GM21528 (cell line): Measurements from ENCODE around the gene EIF2D.

Experiments
- ATAC-seq: cut with Tn5 transposase; IDR thresholded peaks from one replicate; pipeline ENCODE4 v1.9.1; 2021; ENCODE audit warnings: mild to moderate bottlenecking, moderate library complexity; ENCODE audit not compliant: unreplicated experiment, low FRiP score

Gene EIF2D

DNA sequence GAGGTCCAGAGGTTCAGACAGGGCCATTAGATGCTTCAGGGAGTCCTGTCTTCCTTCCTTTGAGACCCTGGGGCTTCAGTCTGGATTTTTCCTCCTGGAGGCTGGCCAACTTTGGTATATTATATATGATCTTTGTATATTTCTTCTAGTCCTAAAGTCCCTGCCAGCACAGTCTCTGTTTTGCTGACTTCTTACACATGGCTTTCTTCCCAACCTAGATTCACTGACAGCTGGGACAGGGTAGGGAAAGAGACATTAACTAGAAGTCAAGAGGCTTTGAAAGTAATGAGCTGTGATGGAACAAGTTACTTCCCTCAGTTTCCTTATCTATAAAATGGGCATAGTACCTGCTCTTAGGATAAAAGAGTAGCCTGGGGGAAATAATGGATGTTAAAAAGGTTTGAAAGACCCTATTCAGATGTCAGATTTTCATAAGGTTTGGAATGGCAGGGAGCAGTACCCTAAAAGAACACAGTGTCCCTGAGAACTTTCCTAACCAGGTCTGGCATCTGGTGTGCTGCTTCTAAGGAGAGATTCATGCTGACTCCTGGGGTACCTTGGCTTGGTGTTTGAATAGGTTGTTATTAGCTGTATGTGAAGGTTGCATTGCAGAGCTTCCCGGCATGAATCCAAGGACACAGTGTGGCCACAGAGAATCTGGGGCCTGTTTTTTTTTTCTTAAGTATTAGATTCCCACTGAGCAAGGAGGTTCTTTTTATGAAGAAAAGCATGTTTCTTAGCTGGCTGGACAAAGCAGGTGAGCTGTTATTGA, 57.4 kb downstream of the EIF2D start:
- ATAC-seq = no peak

DNA sequence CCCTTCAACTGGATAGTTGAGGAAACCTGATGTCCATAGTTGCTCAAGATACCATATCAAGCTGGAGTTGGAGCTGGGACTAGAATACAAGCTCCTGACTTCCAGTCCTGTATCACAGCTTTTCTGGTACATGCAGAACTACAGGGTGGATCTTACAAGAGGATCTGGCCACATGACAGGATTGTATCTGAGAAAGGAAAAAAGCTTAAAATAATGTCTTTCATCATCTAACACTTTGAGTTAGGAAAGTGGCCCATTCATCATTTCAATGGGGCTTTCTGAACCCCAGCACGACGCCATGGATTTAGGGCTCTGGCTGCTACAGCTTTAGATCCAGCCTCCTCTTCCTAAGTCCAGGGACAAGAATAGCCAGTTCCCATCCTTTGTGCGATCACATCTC, 58.1 kb downstream of the EIF2D start:
- no peak for ATAC-seq

DNA sequence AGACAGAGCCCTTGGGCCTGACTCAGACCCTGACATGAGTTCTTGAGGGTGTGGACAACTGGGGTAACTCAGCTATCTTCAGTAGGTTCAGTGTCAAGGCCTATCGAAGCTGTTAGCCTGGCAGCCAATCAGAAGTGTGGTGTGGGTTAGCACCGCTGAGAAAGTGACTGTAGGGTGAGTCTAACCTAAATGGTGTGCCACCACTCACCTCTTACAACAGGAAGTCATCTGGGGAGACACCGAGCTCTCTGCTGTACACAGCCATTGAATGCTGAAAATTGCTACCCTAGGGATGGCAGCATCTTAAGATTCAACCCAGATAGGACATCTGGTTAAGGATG, 60.3 kb downstream of the EIF2D start:
- ATAC-seq = no peak

DNA sequence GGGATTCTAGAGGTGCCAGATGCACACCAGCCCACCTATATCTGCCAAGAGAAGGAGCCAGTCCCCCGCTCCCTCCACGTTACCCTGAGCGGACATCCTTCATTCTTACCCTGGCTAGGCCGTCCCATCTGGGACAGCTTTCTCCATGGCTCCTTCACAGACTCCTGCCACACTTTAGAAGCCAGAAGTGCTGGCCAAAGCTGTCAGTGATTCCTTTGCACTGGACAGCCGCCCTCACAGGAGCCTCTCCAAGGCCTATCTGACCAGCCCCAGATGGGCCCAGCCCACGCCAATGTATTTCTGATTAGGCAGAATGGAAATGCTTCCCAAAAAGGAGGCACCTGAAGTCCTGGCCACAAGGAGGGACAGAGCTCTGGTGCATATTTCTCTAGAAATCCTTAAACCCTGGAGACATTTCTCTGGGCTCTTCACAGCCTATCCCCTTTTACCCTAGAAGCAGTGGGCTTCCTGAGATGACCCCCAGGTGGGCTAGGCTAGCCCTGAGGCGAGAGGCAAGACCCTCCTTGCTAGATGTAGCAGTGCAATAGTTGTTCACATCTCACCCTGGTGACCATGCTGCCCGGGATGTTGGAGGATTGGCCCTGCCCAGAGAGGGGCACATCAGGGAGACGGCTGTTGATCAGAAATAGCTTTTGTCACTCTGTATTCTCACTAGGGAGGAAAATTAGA, 60.8 kb downstream of the EIF2D start:
- no peak for ATAC-seq

DNA sequence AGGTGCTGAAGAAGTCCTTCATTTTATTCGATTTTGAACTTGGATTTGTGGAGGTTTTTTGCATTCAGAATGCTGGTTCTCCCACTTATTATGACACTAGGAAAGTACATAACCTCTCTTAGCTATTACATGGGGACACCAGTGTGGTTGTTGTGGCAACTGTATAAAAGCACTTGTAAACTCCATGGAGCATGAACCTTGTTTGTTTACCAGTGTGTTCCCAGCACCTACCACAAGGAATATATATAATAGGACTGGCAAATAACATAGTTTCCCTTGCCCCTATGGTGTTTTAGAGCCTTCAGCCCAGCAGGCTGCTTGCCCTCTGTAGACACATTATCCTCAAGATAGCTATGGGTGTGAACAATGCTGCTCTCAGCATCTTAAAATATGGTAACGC, 61.8 kb downstream of the EIF2D start:
- no peak for ATAC-seq

DNA sequence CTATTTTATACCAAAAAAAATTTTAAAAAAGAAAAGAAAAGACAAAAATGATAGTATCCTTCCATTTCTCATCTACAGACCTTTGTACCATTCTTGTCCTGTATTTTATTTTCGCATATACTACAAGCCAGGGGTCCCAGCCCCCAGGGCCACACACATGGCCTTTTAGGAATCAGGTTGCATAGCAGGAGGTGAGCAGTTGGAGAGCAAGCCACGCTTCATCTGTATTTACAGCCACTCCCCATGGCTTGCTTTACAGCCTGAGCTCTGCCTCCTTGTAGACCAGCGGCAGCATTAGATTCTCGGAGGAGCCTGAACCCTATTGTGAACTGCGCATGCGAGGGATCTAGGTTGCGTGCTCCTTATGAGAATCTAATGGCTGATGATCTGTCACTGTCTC, 65.2 kb downstream of the EIF2D start:
- ATAC-seq = no peak

DNA sequence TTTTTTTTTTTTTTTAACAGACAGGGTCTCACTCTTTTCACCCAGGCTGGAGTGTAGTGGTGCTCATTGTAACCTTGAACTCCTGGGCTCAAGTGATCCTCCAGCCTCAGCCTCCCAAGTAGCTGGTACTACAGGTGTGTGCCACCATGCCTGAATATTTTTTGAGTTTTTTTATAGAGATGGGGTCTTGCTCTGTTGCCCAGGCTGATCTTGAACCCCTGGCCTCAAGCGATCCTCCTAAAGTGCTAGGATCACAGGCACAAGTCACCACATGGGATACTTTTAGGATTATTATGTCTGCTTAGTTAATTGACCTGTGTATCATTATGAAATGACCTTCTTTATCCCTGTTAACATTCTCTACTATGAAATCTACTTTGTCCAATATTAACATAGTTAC, 66.9 kb downstream of the EIF2D start:
- no peak for ATAC-seq

DNA sequence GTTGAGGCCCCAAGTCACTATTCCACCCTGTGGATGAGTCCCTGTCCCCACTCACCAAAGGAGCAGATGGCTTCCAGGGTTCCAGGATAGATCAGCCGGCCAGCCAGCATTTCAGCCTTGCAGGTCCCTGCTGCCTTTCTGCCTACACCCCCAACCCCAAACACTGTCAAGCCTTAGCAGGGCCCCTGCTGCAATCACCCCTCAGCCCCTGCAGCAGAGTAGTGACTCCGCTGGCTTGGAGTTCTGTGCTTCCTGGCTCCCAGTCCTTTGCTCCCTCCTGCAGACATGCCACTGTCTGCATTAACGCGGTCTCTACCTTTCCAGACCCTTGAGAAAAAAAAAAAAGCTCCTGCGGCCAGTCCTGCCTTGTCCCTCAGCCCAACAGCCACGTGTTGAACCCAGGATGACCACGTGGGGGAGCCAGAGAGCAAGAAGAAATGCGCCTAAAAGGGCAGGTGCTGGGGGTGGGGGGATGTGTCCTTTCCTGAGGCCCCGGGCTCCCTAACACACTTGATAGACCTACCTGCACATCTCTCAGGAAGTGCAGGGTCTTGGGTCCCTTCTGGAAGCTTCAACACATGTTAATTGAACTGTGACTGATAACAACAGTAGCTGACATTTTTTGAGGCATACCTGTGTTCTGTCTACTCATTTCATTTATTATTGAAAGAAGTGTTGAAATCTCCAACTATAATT, 67.6 kb downstream of the EIF2D start:
- ATAC-seq = no peak
